ENCODE data around the gene WDR81.

DNA sequence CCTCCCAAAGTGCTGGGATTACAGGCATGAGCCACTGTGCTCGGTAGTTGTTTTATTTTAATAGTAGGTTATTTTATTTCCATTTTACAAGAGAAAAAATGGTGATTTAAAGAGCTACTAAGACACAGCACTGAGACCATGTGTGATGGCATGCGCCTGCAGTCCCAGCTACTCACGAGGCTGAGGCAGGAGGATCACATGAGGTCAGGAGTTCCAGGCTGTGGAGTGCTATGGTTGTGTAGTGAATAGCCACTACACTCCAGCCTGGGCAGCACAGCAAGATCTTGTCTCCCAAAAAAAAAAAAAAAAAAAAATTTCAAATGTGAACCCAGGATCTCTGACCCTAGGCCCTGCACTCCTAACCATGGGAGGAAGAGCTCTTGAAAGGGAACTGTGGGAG lies 41.1 kb downstream of the WDR81 start:
- TF ChIP-seq, protein P1, sequence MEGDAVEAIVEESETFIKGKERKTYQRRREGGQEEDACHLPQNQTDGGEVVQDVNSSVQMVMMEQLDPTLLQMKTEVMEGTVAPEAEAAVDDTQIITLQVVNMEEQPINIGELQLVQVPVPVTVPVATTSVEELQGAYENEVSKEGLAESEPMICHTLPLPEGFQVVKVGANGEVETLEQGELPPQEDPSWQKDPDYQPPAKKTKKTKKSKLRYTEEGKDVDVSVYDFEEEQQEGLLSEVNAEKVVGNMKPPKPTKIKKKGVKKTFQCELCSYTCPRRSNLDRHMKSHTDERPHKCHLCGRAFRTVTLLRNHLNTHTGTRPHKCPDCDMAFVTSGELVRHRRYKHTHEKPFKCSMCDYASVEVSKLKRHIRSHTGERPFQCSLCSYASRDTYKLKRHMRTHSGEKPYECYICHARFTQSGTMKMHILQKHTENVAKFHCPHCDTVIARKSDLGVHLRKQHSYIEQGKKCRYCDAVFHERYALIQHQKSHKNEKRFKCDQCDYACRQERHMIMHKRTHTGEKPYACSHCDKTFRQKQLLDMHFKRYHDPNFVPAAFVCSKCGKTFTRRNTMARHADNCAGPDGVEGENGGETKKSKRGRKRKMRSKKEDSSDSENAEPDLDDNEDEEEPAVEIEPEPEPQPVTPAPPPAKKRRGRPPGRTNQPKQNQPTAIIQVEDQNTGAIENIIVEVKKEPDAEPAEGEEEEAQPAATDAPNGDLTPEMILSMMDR (IDR thresholded peaks at IDR 0.05; ENCODE audit: extremely low read depth in 1 of 2, insufficient read depth in 1 of 2, low read depth in 1 of 2, low read length in 2 of 2) = no peak
- no peak for TF ChIP-seq EZH2 (IDR thresholded peaks at IDR 0.05; ENCODE audit: borderline replicate concordance, low read depth, low read length, severe bottlenecking)

Measured in endothelial cell of umbilical vein (primary cell).